Left cardiac atrium (tissue), 4 donors: ENCODE results near the gene GRSF1. TPM values are rescaled to one million over a fixed set of nuclear protein-coding genes. Genes with fewer than 3 reads are reported as not detected.

Source experiments
- ATAC-seq, 2 donors: fragments of 200-7000 bp; cut with Tn5 transposase; one replicate each; pipeline ENCODE4 v1.9.1; 2020; ENCODE audit warnings: mild to moderate bottlenecking in 2 of 2, moderate library complexity in 2 of 2
- DNase-seq: peaks from one replicate; pipeline ENCODE4 v3.0.0-alpha.2; 2020
- intact Hi-C, 2 donors: fragments of 100-400 bp; cut with DNase I; formaldehyde crosslinking; loops; one replicate each; pipeline versions ENCODE4 v1.14.1 to v1.15.1; 2022 to 2023
- total RNA-seq, 2 donors: library from RNA; stranded (reverse); fragmentation: NEBNext Ultra II Directional; extraction: Animal tissue kit (Norgen Biotek cat#: 25700); gene quantifications; one replicate each; pipeline ENCODE4 v1.2.1, GENCODE V29; 2021
- donor health status: DM: no; HTN: yes; CAD: no.
- donor health status: DM: no; HTN: yes; CAD: no; lungs with severe emphysema.
- donor health status: DM: yes; HTN: yes; CAD: no.
- donor health status: Dilated cardiomyopathy.

GRSF1 gene
- total RNA-seq, 2 donors from 2014 or later: 64.4 to 79.7 TPM

- ATAC-seq (peak; percentile 79 to 83), DNase-seq (peak; percentile 78)
- intact Hi-C loops: loop anchor here in 1 of 2 donors (2.0 to 10.0 kb wide), 3 partner anchors 64 to 156 kb away; partner anchors contain the start of genes DCK, MOB1B and UTP3
These were observed 763 bp downstream of the GRSF1 start for GRCh38 chr4:70838666-70839588.

GRCh38 chr4:70838204-70838603 is 1.5 kb downstream of the GRSF1 start:
- ATAC-seq (no peak), DNase-seq (no peak)
- intact Hi-C loops: loop anchor here in 1 of 2 donors (2.0 to 10.0 kb wide), 3 partner anchors 65 to 157 kb away; partner anchors contain the start of genes DCK, MOB1B and UTP3

DNA sequence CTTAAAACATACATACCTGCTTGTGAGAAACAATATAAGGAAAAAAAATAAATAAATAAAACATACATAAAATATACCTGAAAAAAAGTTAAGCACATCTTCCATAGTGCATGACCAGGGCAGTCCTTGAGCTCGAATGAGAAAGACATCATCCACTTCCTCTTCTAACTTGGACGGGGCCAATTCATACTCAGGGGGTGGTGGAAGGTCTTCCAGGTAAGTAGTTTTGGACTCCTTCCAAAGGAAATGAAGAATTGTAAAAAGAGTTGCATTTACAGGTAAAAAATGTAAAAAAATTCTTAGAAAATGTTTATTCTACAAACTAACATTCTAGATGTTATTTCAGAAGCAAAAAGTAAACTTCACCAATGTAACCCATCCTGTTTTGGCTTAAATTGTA is 3.6 kb downstream of the GRSF1 start:
- intact Hi-C loops: loop anchor here in 1 of 2 donors (5.0 to 10.0 kb wide), 2 partner anchors 149 to 159 kb away; partner anchors contain the start of genes DCK and UTP3
- DNase-seq: no peak
- ATAC-seq: no peak

DNA sequence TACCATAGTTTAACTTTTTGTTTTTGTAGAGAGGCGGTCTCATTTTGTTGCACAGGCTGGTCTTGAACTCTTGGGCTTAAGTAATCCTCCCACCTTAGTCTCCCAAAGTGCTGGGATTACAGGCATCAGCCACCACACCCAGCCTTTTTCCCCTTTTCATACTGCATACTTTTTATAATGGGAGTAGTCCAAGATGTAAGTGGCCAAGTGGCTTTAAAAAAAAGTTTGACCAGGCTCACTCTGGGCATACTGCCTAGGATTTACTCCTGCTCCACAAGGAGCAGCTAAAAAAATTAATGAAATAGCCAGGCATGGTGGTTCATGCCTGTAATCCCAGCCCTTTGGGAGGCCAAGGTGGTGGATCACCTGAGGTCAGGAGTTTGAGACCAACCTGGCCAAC is 6.0 kb downstream of the GRSF1 start:
- intact Hi-C loops: loop anchor here in 1 of 2 donors (10.0 kb wide), 1 partner anchor 161 kb away; the partner anchor contains the start of gene DCK
- ATAC-seq (no peak), DNase-seq (no peak)

DNA sequence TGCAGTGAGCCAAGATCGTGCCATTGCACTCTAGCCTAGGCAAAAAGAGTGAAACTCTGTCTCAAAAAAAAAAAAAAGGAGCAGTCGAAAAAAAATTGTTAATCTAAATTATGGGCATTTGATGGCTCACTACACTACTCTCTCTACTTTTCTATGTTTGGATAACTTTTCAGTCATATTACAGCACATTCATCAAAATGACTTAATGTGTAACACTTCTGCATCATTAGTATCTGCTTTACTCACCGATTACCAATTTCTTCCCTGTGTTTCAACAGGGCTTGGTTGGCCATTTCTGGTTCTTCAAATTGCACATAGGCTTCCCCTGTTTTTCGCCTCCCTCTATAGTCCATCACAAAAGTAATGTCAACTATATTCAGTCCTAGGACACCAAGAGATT is 8.4 kb downstream of the GRSF1 start:
- DNase-seq (no peak), ATAC-seq (no peak)
- intact Hi-C loops: loop anchor here in 1 of 2 donors (10.0 kb wide), 1 partner anchor 164 kb away; the partner anchor contains the start of gene DCK

- no peak for ATAC-seq
- DNase-seq: no peak
- intact Hi-C loops: loop anchor here in 1 of 2 donors (10.0 kb wide), 1 partner anchor 165 kb away; the partner anchor contains the start of gene DCK
These were observed 9.6 kb downstream of the GRSF1 start for GRCh38 chr4:70830054-70830453.

DNA sequence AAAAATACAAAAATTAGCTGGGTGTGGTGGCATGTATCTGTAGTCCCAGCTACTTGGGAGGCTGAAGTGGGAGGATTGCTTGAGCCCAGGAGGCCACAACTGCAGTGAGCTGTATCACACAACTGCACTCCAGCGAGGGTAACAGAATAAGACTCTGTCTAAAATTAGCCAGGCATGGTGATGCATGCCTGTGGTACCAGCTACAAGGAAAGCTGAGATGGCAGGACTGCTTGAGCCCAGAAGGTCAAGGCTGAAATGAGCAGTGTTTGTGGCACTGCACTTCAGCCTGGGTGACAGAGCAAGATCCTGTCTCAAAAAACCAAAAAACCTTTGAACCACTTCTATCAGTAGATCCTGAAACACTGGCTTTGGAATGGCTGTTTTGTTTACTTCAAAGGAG is 10.2 kb downstream of the GRSF1 start:
- ATAC-seq: peak in 1 of 2 donors; percentile 41
- intact Hi-C loops: no loop called here
- no peak for DNase-seq

- ATAC-seq (no peak), DNase-seq (no peak)
- intact Hi-C loops: no loop called here
These were observed 10.7 kb downstream of the GRSF1 start for GRCh38 chr4:70829015-70829414.

DNA sequence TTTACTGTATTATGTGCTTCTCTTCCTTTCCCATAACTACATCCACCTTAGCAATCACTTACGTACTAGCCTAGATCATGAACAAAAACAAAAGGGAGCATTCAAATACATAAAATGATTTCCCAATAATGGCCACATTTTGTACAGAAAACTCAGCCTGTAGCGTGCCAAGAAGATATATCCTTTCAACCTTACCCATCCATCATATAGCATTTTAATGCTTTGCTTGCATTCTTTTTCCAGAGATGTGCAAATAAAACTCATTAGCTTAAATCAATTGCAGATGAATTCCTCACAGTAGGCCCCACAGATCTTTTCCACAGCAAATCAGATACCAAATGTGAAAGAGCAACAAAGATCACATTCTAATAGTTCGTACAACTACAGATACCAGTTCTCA is 20.8 kb downstream of the GRSF1 start:
- DNase-seq (no peak), ATAC-seq (no peak)
- intact Hi-C loops: no loop called here

- DNase-seq (no peak), ATAC-seq (no peak)
- intact Hi-C loops: no loop called here
These were observed 21.4 kb downstream of the GRSF1 start for GRCh38 chr4:70818173-70818855.

GRCh38 chr4:70816894-70817293 is 22.8 kb downstream of the GRSF1 start:
- DNase-seq: no peak
- intact Hi-C loops: no loop called here
- ATAC-seq: no peak

DNA sequence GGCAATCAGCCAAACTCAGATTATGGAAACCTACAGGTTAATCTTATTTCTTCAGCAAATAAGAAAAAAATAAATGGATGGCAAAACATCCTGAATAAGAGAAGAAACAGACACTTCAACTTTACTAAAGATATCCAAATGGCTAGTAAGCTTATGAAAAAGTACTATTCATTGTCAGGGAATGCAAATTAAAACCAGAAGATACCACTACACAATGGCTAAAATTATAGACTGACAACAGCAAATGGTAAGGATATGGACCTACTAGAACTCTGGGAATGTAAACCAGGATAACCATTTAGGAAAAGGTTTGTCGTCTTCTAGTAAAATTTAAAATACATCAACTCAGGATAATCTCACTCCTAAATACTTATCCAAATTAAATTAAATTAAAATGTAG is 24.3 kb downstream of the GRSF1 start:
- DNase-seq (no peak), ATAC-seq (no peak)
- intact Hi-C loops: no loop called here

- no peak for ATAC-seq
- no peak for DNase-seq
- intact Hi-C loops: no loop called here
These were observed 31.5 kb downstream of the GRSF1 start for GRCh38 chr4:70808151-70808550.

DNA sequence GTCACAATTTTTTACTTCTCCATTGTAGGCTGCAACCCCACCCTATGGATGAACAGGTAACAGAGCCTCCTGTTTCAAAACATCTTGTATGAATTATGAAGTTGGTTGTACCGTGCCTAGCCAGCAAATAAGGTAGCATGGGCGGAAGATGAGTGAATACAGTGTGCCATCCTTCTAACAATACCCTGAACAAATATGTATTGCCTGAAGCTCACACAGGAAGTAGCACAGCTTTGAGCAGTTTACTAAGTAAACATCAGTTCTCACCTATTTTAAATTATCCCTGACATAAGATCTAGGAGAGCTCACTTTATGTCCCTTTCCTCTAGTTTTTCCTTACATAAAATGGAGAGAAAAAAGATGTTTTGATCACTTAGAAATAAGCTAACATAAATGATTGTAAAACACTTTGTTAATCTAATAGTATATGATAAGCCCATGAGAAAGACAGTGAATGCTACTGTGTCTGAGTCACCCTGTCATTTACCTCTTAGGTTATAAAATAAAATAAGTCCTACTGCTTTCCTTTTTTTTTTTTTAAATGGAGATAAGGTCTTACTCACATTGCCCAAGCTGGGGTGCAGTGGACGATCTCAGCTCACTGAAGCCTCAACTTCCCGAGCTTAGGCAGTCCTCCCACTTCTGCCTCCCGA is 36.6 kb downstream of the GRSF1 start:
- intact Hi-C loops: no loop called here
- ATAC-seq: no peak
- no peak for DNase-seq

DNA sequence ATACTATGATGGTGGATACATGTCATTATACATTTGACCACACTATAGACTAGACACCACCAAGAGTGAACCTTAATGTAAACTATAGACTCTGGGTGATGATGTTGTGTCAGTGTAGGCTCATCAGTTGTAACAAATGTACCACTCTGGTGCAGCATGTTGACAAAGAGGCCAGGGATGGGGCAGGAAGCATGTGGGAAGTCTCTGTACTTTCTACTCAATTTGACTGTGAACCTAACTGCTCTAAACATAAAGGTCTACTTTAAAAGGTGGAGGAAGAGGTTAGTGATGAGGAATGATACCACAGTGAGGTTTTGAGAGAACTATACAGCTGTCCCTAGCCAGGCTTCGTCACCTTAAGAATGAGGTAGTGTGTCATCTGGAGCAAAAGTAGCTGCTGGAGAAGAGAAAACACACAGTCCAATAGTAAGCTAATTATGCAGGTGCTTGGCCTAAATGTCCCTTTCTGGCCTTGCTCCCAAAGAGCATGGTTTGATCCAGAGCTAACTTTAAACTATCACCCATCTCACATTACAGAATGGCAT is 38.4 kb downstream of the GRSF1 start:
- ATAC-seq (no peak), DNase-seq (no peak)
- intact Hi-C loops: no loop called here

GRCh38 chr4:70793626-70794025 is 46.1 kb downstream of the GRSF1 start:
- no peak for ATAC-seq
- intact Hi-C loops: no loop called here
- no peak for DNase-seq

DNA sequence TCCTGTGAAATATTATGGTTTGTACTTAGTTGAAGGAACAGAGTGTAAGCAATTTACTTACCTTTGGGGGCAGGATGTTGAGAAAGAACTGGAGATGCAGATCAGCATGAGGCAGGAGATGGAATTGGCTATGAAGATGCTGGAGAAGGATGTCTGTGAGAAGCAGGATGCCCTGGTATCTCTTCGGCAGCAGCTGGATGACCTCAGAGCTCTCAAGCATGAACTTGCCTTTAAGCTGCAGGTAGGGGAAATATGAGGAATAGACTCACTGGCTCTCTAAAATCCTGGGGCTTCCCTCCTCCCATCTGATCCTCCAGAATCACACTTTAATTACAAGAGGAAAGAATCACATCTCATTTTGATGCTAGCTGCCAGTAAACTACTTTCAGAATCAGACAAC is 51.0 kb downstream of the GRSF1 start:
- ATAC-seq: no peak
- DNase-seq: no peak
- intact Hi-C loops: no loop called here

GRCh38 chr4:70787496-70787895 is 52.2 kb downstream of the GRSF1 start:
- DNase-seq (no peak), ATAC-seq (no peak)
- intact Hi-C loops: no loop called here

DNA sequence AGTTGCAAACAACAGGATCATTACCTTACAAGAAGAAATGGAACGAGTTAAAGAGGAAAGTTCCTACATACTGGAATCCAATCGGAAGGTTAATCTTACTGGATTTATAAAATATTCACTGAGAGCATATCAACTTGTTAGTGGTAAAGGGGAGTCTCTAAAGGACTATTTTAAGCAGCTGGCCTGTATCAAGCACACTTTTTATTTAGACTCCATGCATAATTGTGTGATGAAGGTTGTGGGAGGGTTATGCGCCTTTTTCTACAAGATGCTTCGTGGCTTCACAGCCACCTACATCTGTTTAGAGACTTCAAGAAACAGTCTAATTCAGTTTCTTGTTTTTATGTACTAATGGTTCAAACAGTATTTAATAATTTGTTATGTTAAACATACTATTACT is 56.6 kb downstream of the GRSF1 start:
- DNase-seq (no peak), ATAC-seq (no peak)
- intact Hi-C loops: no loop called here
